ENCODE measurements around the gene KLRD1. TPM values are rescaled to one million over a fixed set of nuclear protein-coding genes. Genes with fewer than 3 reads are reported as not detected.
"Not testable (repeated sequence)": the region's sequence is repeated elsewhere in the genome, so short reads cannot be mapped to it uniquely, and the experiment has no call there.

KLRD1 gene
- not detected for polyA plus RNA-seq (2012; ENCODE audit: insufficient read depth, insufficient read length)

- no peak for DNase-seq (ENCODE audit: low read depth, low spot score)
- H3K4me3 ChIP-seq (ENCODE audit: low read length), result no peak within 1 kb of the TSS
Observed at GRCh38 chr12:10307630-10308029, at the start of gene KLRD1. Gene KLRD1 (plus strand): TSS chr12:10307870. CDS start chr12:10308078, 208 bp downstream.

- H3K4me3 ChIP-seq (ENCODE audit: low read length), result no peak overlapping the region
- no peak for DNase-seq (ENCODE audit: low read depth, low spot score)
Observed at GRCh38 chr12:10260927-10261326, 46.7 kb upstream of the KLRD1 start.

GRCh38 chr12:10268037-10268436, 39.6 kb upstream of the KLRD1 start:
- no peak for DNase-seq (ENCODE audit: low read depth, low spot score)
- no peak overlapping the region for H3K4me3 ChIP-seq (ENCODE audit: low read length)

- no peak overlapping the region for H3K4me3 ChIP-seq (ENCODE audit: low read length)
- no peak for DNase-seq (ENCODE audit: low read depth, low spot score)
Observed at GRCh38 chr12:10272467-10272866, 35.2 kb upstream of the KLRD1 start.

DNA sequence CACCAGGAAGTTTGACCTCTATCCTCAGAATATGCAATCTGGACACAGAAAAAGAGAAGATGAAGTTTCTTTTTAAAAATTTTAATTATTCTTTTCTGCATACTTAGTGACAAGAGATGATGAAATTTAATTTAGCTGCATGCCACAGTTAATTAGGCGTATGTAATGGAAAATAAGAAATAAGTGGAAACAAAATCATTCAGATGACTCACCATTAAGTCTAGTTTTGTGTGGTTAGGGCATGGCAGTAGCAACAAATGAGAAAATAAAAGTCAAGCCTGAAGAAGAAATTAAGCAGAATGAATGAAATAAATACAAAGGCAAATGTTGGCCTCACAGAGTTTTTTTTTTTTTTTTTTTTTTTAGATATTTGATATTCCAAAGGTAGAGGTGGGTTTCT, 30.9 kb upstream of the KLRD1 start:
- no peak for DNase-seq (ENCODE audit: low read depth, low spot score)

DNA sequence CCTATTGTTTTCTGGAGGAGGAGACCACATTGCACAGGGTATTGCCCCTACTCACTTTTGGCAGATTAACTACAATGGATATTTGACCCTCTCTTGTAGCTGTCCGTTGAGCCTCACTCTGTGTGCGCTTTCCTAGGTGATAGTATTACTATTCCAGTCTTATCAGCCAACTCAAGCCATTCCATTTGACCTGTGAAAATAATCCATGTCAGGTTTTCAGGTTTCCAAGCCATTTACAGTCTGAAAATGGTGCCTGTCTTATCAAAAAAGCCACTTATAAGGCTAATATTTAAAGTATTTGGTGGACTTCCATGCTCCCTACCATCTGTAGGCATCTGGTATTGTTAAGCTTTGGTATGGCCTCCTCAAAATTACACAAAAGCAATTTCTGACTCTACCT, 29.6 kb upstream of the KLRD1 start:
- DNase-seq (ENCODE audit: low read depth, low spot score), result no peak

More for the DNA sequence above, 30.9 kb upstream of the KLRD1 start:
- H3K4me3 ChIP-seq (ENCODE audit: low read length), result no peak overlapping the region

GRCh38 chr12:10279937-10280336, 27.7 kb upstream of the KLRD1 start:
- no peak overlapping the region for H3K4me3 ChIP-seq (ENCODE audit: low read length)
- DNase-seq (ENCODE audit: low read depth, low spot score), result no peak

More for the DNA sequence above, 29.6 kb upstream of the KLRD1 start:
- no peak overlapping the region for H3K4me3 ChIP-seq (ENCODE audit: low read length)

GRCh38 chr12:10283027-10283426, 24.6 kb upstream of the KLRD1 start:
- no peak for DNase-seq (ENCODE audit: low read depth, low spot score)
- no peak overlapping the region for H3K4me3 ChIP-seq (ENCODE audit: low read length)

- DNase-seq (ENCODE audit: low read depth, low spot score), result peak; percentile 25
- H3K4me3 ChIP-seq (ENCODE audit: low read length), result no peak overlapping the region
Observed at GRCh38 chr12:10285919-10286318, 21.8 kb upstream of the KLRD1 start.

GRCh38 chr12:10289005-10289754, 18.5 kb upstream of the KLRD1 start:
- no peak for DNase-seq (ENCODE audit: low read depth, low spot score)
- H3K4me3 ChIP-seq (ENCODE audit: low read length), result no peak overlapping the region

- no peak overlapping the region for H3K4me3 ChIP-seq (ENCODE audit: low read length)
- DNase-seq (ENCODE audit: low read depth, low spot score), result no peak
Observed at GRCh38 chr12:10291030-10291429, 16.6 kb upstream of the KLRD1 start.

DNA sequence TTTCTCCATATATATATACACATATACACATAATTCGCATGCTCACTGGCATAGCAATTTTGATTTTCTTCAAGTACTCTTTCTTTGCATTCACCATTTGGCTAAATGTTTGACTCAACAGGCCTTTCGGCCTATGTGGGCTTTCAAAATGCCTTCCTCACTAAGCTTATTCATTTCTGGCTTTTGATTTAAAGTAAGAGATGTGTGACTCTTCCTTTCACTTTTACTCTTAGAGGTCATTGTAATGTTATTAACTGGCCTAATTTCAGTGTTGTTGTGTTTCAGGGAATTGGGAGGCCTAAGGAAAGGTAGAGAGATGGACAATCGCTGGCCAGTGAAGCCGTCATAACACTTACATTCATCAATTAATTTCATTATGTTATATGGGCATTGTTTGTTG, 14.5 kb upstream of the KLRD1 start:
- DNase-seq (ENCODE audit: low read depth, low spot score), result no peak
- no peak overlapping the region for H3K4me3 ChIP-seq (ENCODE audit: low read length)

DNA sequence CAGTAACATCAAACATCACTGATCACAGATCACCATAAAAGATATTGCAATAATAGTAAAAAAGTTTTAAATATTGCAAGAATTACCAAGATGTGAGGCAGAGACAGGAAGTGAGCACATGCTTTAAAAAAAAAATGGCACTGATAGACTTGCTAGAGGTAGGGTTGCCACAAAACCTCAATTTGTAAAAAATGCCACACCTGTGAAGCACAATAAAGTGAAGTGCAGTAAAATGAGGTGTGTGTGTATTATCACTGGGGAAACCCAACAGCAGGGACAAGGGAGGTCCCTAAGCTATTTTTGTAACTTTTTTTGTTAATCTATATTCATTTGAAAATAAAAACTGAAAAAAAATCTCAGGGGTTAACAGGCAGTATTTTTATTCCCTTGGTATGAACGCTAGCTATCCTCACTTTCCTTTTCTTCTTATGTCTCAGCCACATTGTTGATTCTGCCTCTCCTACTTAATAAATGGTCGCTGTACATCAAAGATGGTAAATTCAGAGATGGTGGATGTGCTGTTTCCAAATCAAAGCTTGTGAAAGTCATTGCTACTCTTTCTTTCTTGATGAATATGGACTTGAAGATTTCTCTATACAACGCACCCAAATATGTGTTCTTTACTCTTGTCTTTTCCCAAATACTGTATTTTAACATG, 14.0 kb upstream of the KLRD1 start:
- no peak overlapping the region for H3K4me3 ChIP-seq (ENCODE audit: low read length)
- peak; percentile 81 for DNase-seq (ENCODE audit: low read depth, low spot score)

DNA sequence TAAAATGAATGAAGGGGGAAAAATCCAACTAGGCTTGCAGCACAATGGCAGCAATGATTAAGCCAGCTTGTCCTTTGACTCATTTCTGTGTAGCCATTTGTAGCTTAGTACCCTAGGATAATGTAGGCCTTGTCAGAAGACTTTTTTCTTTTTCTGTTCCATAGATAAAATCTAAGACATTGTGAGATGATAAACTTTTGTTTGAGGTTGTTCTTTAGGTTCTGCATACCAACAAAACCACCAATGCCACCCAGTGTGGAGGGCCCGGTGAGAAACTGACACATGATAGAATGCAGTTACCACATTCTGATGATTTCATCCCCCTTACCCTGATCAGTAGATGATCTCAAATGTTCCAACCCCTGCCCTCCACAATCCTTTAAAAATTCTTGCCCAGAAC, 6.6 kb upstream of the KLRD1 start:
- H3K4me3 ChIP-seq (ENCODE audit: low read length), result no peak overlapping the region
- DNase-seq (ENCODE audit: low read depth, low spot score), result peak; percentile 60

GRCh38 chr12:10304161-10304574, 3.5 kb upstream of the KLRD1 start:
- no peak overlapping the region for H3K4me3 ChIP-seq (ENCODE audit: low read length)
- no peak for DNase-seq (ENCODE audit: low read depth, low spot score)

GRCh38 chr12:10305411-10305810, 2.3 kb upstream of the KLRD1 start:
- H3K4me3 ChIP-seq (ENCODE audit: low read length), result no peak overlapping the region
- no peak for DNase-seq (ENCODE audit: low read depth, low spot score)

- no peak for DNase-seq (ENCODE audit: low read depth, low spot score)
Observed at GRCh38 chr12:10310926-10311720, 3.5 kb downstream of the KLRD1 start.

GRCh38 chr12:10319388-10319787, 11.7 kb downstream of the KLRD1 start:
- no peak for DNase-seq (ENCODE audit: low read depth, low spot score)
- no peak overlapping the region for H3K4me3 ChIP-seq (ENCODE audit: low read length)

More at GRCh38 chr12:10310926-10311720, 3.5 kb downstream of the KLRD1 start:
- no peak overlapping the region for H3K4me3 ChIP-seq (ENCODE audit: low read length)

DNA sequence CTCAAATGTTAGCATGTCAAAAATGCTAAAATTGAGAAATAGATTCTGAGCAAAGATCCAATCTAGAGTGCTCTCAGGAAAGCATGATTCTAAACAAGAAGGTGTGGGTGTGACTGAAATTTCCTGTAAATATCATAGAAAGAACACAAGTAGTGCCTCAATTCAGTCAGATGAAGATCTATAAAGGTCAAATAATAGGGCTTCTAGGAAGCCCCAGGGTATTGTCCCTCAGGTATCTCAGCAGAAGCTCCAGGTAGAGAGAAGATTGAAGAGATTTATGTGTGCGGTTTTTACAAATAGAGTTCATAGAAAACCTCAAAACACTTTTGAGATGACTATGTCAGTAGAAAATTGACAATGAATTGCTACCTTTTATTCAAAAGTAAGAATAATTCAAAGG, 13.0 kb downstream of the KLRD1 start:
- DNase-seq (ENCODE audit: low read depth, low spot score), result no peak

GRCh38 chr12:10328691-10329090, 21.0 kb downstream of the KLRD1 start:
- DNase-seq (ENCODE audit: low read depth, low spot score), result not testable (repeated sequence)

More for the DNA sequence above, 13.0 kb downstream of the KLRD1 start:
- no peak overlapping the region for H3K4me3 ChIP-seq (ENCODE audit: low read length)

More at GRCh38 chr12:10328691-10329090, 21.0 kb downstream of the KLRD1 start:
- not testable (repeated sequence) for H3K4me3 ChIP-seq (ENCODE audit: low read length)
